ENCODE measurements around the gene FAR2.

- TF ChIP-seq ZFX (IDR thresholded peaks at IDR 0.05; ENCODE audit: borderline replicate concordance): no peak
- TF ChIP-seq CTCF (IDR thresholded peaks at IDR 0.05): no peak
Observed at GRCh38 chr12:29301114-29301513, 152.0 kb downstream of the FAR2 start.
